G401.6 (cell line): Measurements from ENCODE around the gene ERI2.
"Not testable (repeated sequence)": the region's sequence is repeated elsewhere in the genome, so short reads cannot be mapped to it uniquely, and the experiment has no call there.

Experiments used
- FAIRE-seq: peaks from 2 replicates; lab custom pipeline; 2012; peaks lifted over from hg19 to GRCh38; lab: Jason Lieb, UNC

Gene ERI2

GRCh38 chr16:20764448-20764847 is 41.8 kb downstream of the ERI2 start:
- FAIRE-seq, result not testable (repeated sequence)

DNA sequence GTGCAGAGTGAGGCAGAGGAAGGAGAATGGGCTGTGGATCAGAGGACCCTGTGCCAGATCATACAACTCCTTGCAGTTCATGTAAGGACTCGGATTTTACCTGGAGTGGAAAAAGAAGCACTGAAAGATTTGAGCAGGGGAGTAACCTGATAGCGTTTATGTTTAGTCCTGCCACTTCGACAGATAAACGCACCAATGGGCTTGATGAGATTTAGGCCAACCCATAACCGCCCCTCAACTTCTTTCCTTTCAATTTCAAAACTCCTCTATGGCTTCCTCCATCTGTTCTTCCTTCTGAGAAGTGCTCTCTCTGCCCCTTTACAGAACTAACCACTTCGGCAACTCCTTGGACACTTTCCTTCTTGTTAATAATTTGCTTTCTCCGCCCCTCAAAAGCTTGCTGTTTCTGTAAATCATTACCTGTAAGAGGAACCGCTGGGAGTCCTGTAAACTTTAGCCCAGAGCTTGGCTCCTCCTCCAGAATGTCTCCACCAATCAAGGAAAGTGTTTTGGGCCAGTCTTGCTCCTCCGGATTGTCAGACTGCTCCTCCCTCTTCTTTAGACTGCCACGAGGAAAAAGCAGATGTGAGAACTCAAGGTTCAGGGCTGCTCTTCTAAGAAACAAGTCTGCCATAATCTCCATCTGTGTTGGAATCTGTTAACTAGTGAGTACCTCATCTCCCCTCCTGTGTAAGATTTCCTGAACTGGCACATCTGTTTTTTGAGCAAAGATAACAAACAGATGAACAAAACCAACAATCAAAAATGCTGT is 42.6 kb downstream of the ERI2 start, which contains the start of gene ACSM3:
TSS of gene ACSM3 (plus strand) at position 554 of the 772 bp plus-strand sequence. CDS start 6,021 bp downstream, outside the sequence.
- FAIRE-seq, result no peak

DNA sequence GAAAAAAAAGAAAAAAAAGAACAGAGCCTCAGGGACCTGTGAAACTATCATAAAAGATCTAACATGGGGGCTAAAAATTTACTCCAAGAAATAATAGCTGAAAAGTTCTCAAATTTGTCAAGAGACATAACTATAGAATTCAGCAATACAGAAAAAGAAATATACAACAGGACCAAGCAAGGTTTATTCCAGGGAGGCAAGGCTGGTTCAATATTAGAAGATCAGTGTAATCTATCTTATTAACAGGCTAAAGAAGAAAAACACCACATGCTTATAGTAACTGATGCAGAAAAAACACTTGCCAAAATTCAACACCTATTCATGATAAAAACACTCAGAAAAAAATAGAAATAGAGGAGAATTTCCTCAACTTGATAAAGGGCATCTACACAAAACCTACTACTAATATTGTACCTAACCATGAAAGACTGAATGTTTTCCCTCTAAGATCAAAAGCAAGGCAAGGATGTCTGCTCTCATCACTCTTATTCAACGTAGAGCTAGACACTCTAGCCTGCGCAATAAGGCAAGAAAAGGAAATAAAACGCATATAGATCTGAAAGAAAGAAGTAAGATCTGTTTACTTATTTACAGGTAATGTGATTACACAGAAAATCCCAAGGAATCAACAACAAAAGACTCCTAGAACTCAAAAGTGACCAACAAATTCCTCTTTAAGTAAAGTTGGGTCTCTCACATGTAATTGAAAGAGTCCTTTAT is 43.7 kb downstream of the ERI2 start:
- FAIRE-seq, result no peak

DNA sequence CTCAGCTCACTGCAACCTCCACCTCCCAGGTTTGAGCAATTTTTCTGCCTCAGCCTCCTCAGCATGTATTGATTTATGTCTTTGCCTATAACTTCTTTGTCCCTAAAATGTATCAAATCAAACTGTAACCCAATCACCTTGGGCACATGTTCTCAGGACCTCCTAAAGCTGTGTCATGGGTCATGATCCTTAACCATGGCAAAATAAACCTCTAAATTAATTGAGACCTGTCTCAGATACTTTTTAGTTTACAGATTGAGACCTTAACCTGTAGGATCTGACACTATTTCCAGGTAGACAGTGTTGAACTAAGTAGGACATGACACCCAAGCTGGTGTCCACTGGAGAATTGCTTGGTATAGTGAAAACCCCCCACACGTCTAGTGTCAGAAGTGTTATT is 45.1 kb downstream of the ERI2 start:
- FAIRE-seq, result no peak

DNA sequence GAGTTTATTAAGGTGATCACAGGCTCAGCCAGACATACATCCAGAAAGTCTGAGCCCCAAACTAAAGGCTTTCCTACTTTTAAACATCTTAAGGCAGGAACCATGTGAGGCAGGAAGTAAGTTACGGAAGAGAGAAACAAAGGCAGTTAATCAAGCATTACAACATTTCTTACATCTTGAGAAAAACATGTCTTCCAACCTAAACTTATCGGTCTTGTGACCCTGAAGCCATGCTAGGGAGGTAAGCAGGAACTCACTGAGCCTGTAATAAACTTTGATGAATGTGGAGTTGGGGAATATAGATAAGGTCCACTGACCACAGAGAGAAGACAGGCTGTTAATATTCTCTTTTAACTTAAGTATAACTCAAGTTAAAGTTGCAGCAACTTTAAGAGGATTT is 45.9 kb downstream of the ERI2 start:
- no peak for FAIRE-seq

- not testable (repeated sequence) for FAIRE-seq
Measured at GRCh38 chr16:20755799-20756198, 50.5 kb downstream of the ERI2 start.

DNA sequence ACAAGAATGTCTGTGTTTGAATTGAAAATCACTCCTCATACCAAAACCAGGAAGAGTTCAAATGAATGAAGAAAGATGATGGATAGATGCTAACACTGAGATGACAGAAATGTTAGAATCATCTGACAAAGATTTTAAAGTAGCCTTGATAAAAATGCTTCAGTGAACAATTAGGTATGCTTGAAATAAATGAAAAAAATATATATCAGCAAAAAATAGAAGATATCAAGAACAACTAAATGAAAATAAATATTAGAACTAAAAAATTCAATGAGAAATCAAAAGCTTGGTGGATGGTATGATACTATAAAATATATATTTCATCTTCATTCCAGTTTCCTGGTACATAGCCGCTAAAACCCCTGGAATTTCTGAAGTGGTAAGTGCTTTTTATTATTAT is 51.0 kb downstream of the ERI2 start:
- no peak for FAIRE-seq

- no peak for FAIRE-seq
Measured at GRCh38 chr16:20753727-20754126, 52.5 kb downstream of the ERI2 start.

DNA sequence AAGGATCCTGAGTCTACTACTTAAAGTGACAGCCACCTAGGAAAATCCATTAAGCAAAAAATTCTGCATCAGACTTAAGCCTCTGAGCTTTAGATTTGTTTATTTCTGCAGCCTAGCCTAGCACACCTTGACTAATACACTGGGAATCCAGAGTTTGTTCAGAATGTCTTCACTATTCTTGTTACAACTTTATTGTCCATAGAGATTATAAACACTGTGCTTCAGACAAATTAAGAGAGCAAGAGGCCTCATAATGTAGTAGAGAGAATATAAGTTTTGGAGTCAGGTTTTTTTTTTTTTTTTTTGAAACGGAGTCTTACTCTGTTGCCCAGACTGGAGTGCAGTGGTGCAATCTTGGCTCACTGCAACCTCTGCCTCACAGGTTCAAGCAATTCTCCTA is 55.7 kb downstream of the ERI2 start:
- no peak for FAIRE-seq

DNA sequence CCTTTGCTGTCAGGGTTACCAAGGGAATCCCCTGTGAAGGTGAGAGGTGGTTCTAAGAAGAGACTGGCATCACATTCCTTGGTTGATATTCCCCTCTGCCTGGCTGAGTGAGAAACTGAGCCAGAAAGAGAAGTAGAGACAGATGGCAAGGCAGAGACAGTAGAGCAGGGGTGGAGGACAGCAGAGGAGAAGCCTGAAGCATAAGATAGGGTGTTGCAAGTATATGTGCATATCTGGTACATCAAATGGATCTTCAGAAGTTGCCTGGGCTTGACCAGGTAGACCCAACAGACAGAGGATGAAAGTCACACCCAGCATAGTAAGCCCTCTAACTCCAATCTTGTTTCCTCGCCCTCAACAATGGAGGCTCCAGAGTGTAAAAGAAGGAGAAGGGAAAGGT is 56.8 kb downstream of the ERI2 start:
- no peak for FAIRE-seq

GRCh38 chr16:20747030-20747816 is 59.0 kb downstream of the ERI2 start:
- FAIRE-seq, result no peak

DNA sequence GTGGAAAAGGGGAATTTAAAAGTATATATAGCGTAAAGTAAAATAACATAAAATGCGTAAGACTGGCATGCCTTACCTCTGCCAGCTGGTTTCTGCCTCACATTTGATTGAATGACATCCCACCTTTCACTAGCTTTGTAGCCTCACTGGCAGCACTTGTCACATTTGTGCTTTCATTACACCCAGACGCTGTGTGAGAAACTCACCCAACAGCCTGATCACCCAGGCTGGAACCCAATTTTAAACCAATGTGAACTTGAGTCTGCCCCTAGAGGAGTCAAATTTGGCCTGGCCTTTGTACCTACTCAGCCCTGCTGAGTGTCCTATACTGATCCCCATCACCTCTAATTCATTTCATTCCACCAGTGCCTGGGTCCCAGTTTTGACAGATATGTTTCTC is 59.8 kb downstream of the ERI2 start:
- no peak for FAIRE-seq
